Osteocyte (in vitro differentiated cells): ENCODE results near the gene RNF39. TPM values are rescaled to one million over a fixed set of nuclear protein-coding genes. Genes with fewer than 3 reads are reported as not detected.

Experiments used
- DNase-seq: peaks from one replicate; pipeline ENCODE4 v3.0.0; 2021; ENCODE audit warnings: mixed read lengths; ENCODE audit not compliant: unreplicated experiment; ENCODE audit errors: extremely low spot score
- H3K27ac Mint-ChIP-seq: one replicate; pipeline ENCODE4 v1.8.0; 2021; ENCODE audit warnings: mild to moderate bottlenecking, mixed read lengths; ENCODE audit not compliant: unreplicated experiment
- H3K27me3 Mint-ChIP-seq: one replicate; pipeline ENCODE4 v1.8.0; 2021; ENCODE audit warnings: mixed read lengths; ENCODE audit not compliant: unreplicated experiment
- H3K36me3 Mint-ChIP-seq: one replicate; pipeline ENCODE4 v1.8.0; 2021; ENCODE audit warnings: mixed read lengths; ENCODE audit not compliant: unreplicated experiment
- H3K4me1 Mint-ChIP-seq: one replicate; pipeline ENCODE4 v1.8.0; 2021; ENCODE audit warnings: mixed read lengths; ENCODE audit not compliant: unreplicated experiment
- H3K4me3 Mint-ChIP-seq: one replicate; pipeline ENCODE4 v1.8.0; 2021; ENCODE audit warnings: mild to moderate bottlenecking, moderate library complexity, mixed read lengths; ENCODE audit not compliant: unreplicated experiment
- H3K9me3 Mint-ChIP-seq: one replicate; pipeline ENCODE4 v1.8.0; 2021; ENCODE audit warnings: mixed read lengths; ENCODE audit not compliant: unreplicated experiment
- total RNA-seq: library from RNA; stranded (reverse); gene quantifications from 2 replicates; pipeline ENCODE4 v1.2.1, GENCODE V29; 2021
- TF ChIP-seq, protein P1 (sequence below): fragments of 200-600 bp; sonication (generic); IDR thresholded peaks from 2 replicates; pipeline ENCODE4 v1.5.0; 2021; ENCODE audit warnings: antibody characterized with exemption, mild to moderate bottlenecking, moderate library complexity

The RNF39 gene
- total RNA-seq, 1 donor from 2014 or later, result not detected

DNA sequence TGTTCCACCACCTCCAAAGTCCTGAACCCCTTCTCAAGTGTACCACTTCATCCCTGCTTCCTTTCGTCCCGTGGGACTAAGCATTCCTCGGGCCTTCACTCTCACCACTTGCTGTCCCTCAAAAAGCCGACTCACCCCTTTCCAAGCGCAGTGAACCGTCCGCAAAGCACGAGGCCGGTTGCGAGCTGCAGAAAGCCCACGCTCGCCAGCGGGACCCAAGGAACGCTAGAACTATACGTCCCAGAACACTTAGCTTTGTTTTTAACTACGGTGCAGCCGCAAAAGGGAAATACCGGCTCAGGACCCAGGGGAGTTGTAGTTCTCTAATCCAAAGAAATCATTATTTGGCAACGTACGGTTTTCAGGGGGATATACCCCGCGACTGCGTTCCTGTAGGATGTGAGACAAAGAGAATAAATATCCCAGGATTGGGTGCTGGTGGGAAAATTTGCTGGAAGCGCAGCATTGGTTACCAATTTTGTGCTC is 14.9 kb downstream of the RNF39 start:
- TF ChIP-seq, protein P1, sequence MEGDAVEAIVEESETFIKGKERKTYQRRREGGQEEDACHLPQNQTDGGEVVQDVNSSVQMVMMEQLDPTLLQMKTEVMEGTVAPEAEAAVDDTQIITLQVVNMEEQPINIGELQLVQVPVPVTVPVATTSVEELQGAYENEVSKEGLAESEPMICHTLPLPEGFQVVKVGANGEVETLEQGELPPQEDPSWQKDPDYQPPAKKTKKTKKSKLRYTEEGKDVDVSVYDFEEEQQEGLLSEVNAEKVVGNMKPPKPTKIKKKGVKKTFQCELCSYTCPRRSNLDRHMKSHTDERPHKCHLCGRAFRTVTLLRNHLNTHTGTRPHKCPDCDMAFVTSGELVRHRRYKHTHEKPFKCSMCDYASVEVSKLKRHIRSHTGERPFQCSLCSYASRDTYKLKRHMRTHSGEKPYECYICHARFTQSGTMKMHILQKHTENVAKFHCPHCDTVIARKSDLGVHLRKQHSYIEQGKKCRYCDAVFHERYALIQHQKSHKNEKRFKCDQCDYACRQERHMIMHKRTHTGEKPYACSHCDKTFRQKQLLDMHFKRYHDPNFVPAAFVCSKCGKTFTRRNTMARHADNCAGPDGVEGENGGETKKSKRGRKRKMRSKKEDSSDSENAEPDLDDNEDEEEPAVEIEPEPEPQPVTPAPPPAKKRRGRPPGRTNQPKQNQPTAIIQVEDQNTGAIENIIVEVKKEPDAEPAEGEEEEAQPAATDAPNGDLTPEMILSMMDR, result no peak
- Mint-ChIP-seq H3K27me3 (no peaks in the 10 kb centered on the region), H3K27ac (peak overlapping the region; percentile 97), H3K36me3 (peaks cover 17% of the 10 kb centered on the region), H3K4me3 (peak overlapping the region; percentile 89), H3K9me3 (no peaks in the 10 kb centered on the region), H3K4me1 (peaks cover 30% of the 10 kb centered on the region)
- no peak for DNase-seq

DNA sequence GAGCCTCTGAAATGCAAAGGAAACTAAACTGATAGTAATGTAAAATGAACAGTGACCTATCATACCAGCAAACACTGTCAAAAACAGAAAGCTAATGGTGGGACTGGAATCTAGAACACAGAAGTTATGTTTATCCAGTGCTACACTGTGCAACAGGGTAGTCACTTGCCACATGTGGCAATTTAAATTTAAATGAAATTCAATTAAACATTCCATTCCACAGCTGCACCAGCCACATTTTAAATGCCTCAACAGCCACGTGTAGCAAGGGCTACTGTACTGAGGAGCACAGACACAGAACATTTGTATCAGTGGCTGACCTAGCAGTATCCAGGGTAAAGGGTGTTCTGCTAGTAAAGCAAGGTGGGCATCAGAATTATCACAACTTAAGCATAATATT is 20.1 kb downstream of the RNF39 start:
- no peaks in the 10 kb centered on the region for H3K9me3 Mint-ChIP-seq
- no peaks in the 10 kb centered on the region for H3K27me3 Mint-ChIP-seq
- no peak for DNase-seq
- H3K4me1 Mint-ChIP-seq, result peaks cover 11% of the 10 kb centered on the region
- H3K4me3 Mint-ChIP-seq, result no peak overlapping the region
- TF ChIP-seq, protein P1, result no peak
- no peak overlapping the region for H3K27ac Mint-ChIP-seq
- peaks cover 13% of the 10 kb centered on the region for H3K36me3 Mint-ChIP-seq

DNA sequence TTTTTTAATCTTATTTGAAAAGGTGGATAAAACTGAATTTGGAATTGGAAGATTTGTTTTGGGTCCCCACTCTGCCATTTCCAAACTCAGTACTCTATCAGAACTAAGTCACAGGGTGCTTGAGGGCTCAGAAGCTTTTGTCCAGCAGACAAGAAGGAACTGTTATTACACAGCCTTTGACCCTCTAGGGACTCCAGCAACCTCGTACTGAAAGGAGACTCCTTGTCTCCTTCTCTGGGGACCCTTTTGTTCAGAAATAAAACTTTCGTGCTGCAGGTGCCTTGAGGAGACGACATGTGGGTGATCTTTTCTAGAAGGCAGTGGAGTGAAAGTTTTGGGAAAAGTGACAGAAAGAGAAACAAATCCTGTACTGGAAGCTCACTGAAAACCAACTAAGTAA is 21.9 kb downstream of the RNF39 start:
- Mint-ChIP-seq H3K4me3 (no peak overlapping the region), H3K27me3 (no peaks in the 10 kb centered on the region), H3K27ac (no peak overlapping the region), H3K9me3 (no peaks in the 10 kb centered on the region), H3K36me3 (peaks cover 13% of the 10 kb centered on the region), H3K4me1 (no peaks in the 10 kb centered on the region)
- TF ChIP-seq, protein P1, result no peak
- DNase-seq, result no peak

DNA sequence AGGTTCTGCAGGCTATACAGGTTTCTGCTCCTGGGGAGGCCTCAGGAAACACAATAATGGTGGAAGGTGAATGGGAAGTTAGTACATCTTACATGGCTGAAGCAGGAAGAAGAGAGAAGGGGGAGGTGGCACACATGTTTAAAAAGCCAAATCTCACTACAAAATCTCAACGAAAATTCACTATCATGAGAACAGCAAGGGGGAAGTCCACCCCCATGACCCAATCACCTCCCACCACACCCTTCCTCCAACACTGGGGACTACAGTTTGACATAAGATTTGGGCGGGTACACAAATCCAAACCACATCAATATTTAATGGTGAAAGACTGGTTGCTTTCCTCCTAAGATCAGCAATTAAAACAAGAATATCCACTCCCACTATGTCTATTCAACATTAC is 28.3 kb downstream of the RNF39 start:
- Mint-ChIP-seq H3K4me1 (peaks cover 11% of the 10 kb centered on the region), H3K27me3 (no peaks in the 10 kb centered on the region), H3K9me3 (no peaks in the 10 kb centered on the region), H3K36me3 (no peaks in the 10 kb centered on the region), H3K27ac (no peak overlapping the region), H3K4me3 (no peak overlapping the region)
- DNase-seq, result no peak
- TF ChIP-seq, protein P1, result no peak

DNA sequence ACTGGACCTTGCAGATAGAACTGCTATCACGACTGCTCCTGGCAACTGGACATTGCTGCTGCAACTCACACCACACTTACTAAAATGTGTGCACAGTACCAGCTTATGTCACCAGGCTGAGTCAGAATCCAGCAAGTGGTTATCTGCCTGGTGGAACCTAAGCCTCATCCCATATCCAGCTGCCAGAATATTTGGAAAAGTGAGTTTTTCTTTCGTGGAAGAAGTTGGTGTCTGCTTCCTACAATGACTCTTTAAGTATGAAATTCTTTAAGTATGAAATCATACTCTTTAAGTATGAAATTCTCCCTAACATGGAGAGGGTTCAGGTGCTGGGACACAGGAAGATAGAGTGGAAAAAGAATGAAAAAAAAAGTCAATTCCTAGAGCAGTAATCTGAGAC is 30.9 kb downstream of the RNF39 start:
- TF ChIP-seq, protein P1, result no peak
- Mint-ChIP-seq H3K36me3 (no peaks in the 10 kb centered on the region), H3K27me3 (no peaks in the 10 kb centered on the region), H3K9me3 (no peaks in the 10 kb centered on the region), H3K4me1 (peaks cover 11% of the 10 kb centered on the region), H3K27ac (no peak overlapping the region), H3K4me3 (no peak overlapping the region)
- no peak for DNase-seq
